ENCODE data around the gene NAALADL2. TPM values are rescaled to one million over a fixed set of nuclear protein-coding genes. Genes with fewer than 3 reads are reported as not detected.

NAALADL2 gene
- total RNA-seq, 1 experiment from 2014 or later: 2.7 TPM

DNA sequence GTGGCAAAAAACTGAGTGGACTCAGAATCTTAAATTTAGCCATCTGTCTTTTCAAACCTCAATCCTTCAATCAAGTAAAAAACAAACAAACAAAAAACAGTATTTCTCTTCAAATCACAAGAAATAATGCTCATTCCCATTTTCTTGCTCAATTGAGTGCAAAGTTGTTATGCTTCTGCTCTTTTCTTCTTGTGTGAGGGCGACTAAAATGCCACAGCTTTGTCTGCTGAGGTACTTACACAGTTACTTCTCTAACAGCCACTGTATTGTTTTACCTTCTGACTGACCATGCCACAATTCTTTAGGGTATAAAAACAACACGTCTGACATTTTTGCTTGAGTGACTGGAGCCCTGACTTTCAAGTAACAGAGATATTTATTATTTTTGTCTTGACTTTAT is 617.4 kb downstream of the NAALADL2 start:
- ATAC-seq (no peak), DNase-seq (ENCODE audit: low read depth, low spot score) (no peak)
- Histone ChIP-seq H3K4me3 (ENCODE audit: low read depth in 2 of 2, low read length in 2 of 2) (no peak overlapping the region), H3K27ac (ENCODE audit: low read length) (no peak overlapping the region), H3K9me3 (ENCODE audit: control insufficient read depth, insufficient read depth, low read depth, low read length) (no peaks in the 10 kb centered on the region), H3K27me3 (ENCODE audit: control insufficient read depth, insufficient read depth, low read length) (no peaks in the 10 kb centered on the region), H3K36me3 (ENCODE audit: control insufficient read depth, insufficient read depth, low read length) (no peaks in the 10 kb centered on the region), H3K4me1 (ENCODE audit: control insufficient read depth, insufficient read depth, low read length) (no peaks in the 10 kb centered on the region)
- POLR2A ChIA-PET: no interaction called here
- TF ChIP-seq, protein P1, sequence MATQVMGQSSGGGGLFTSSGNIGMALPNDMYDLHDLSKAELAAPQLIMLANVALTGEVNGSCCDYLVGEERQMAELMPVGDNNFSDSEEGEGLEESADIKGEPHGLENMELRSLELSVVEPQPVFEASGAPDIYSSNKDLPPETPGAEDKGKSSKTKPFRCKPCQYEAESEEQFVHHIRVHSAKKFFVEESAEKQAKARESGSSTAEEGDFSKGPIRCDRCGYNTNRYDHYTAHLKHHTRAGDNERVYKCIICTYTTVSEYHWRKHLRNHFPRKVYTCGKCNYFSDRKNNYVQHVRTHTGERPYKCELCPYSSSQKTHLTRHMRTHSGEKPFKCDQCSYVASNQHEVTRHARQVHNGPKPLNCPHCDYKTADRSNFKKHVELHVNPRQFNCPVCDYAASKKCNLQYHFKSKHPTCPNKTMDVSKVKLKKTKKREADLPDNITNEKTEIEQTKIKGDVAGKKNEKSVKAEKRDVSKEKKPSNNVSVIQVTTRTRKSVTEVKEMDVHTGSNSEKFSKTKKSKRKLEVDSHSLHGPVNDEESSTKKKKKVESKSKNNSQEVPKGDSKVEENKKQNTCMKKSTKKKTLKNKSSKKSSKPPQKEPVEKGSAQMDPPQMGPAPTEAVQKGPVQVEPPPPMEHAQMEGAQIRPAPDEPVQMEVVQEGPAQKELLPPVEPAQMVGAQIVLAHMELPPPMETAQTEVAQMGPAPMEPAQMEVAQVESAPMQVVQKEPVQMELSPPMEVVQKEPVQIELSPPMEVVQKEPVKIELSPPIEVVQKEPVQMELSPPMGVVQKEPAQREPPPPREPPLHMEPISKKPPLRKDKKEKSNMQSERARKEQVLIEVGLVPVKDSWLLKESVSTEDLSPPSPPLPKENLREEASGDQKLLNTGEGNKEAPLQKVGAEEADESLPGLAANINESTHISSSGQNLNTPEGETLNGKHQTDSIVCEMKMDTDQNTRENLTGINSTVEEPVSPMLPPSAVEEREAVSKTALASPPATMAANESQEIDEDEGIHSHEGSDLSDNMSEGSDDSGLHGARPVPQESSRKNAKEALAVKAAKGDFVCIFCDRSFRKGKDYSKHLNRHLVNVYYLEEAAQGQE (IDR thresholded peaks at IDR 0.05; ENCODE audit: insufficient read depth in 1 of 2, low read depth in 2 of 2, low read length in 1 of 2): no peak
- TF ChIP-seq CTCF (IDR thresholded peaks at IDR 0.05) (no peak), POLR2AphosphoS5 (IDR thresholded peaks at IDR 0.05; ENCODE audit: low read depth, low read length) (no peak), SIN3A (IDR thresholded peaks at IDR 0.05; ENCODE audit: borderline replicate concordance, insufficient read depth, low read depth, low read length) (no peak), TCF7L2 (IDR thresholded peaks at IDR 0.05; ENCODE audit: low read depth, low read length) (no peak)
- intact Hi-C loops (cut with micrococcal nuclease; ENCODE audit: unreplicated experiment) (no loop called here), in situ Hi-C loops (cut with HindIII; ENCODE audit: low pct_unique_long_range_greater_than_20kb, low sequenced_read_pairs) (no loop called here)
- CTCF ChIA-PET: no interaction called here
- no TSS peak for BruUV-seq (replicated peaks)

DNA sequence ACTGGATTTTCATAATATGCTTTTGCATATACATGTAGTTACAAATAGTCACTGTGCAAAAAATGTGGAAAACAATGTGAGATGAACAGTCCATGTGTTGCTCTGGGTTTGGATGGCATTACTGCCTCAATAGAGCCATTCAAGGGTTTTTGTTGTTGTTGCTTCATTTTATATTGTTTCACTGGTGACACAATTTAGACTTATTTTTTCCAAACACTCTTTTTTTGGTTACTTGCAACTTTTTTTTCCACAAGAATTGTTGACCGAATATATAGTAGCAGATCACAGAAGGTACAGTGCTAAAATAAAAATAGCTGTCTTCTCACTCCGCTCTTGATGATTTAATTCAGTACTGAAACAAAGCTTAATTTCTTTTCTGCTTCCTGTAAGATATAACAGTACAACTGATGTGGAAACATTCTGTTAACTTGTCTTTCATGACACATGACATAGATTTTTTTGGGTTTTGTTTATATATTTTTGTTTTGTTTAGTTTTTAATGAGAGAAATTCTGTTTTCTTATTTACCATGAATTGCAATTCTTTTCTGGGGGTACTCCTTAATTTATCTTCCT is 618.6 kb downstream of the NAALADL2 start:
- CTCF ChIA-PET: no interaction called here
- Histone ChIP-seq H3K36me3 (ENCODE audit: control insufficient read depth, insufficient read depth, low read length) (no peaks in the 10 kb centered on the region), H3K4me3 (ENCODE audit: low read depth in 2 of 2, low read length in 2 of 2) (no peak overlapping the region), H3K27me3 (ENCODE audit: control insufficient read depth, insufficient read depth, low read length) (no peaks in the 10 kb centered on the region), H3K27ac (ENCODE audit: low read length) (no peak overlapping the region), H3K9me3 (ENCODE audit: control insufficient read depth, insufficient read depth, low read depth, low read length) (no peaks in the 10 kb centered on the region), H3K4me1 (ENCODE audit: control insufficient read depth, insufficient read depth, low read length) (no peaks in the 10 kb centered on the region)
- in situ Hi-C loops (cut with HindIII; ENCODE audit: low pct_unique_long_range_greater_than_20kb, low sequenced_read_pairs) (no loop called here), intact Hi-C loops (cut with micrococcal nuclease; ENCODE audit: unreplicated experiment) (no loop called here)
- BruUV-seq (replicated peaks): no TSS peak
- ATAC-seq: no peak
- TF ChIP-seq, protein P1 (IDR thresholded peaks at IDR 0.05; ENCODE audit: insufficient read depth in 1 of 2, low read depth in 2 of 2, low read length in 1 of 2): no peak
- no peak for TF ChIP-seq CTCF (IDR thresholded peaks at IDR 0.05)
- no peak for TF ChIP-seq TCF7L2 (IDR thresholded peaks at IDR 0.05; ENCODE audit: low read depth, low read length)
- TF ChIP-seq POLR2AphosphoS5 (IDR thresholded peaks at IDR 0.05; ENCODE audit: low read depth, low read length): no peak
- POLR2A ChIA-PET: no interaction called here
- no peak for DNase-seq (ENCODE audit: low read depth, low spot score)
